Activated CD4-positive, alpha-beta T cell treated with anti-CD3 and anti-CD28 coated beads, Interleukin-2, Interleukin-4, amounts not matched to agents 100 ng/mL and 50 ng/mL, durations not matched to agents 16 hours and 8 hours (primary cell): Measurements from ENCODE around the gene SETD3.

Experiments
- DNase-seq: peaks from one replicate; pipeline ENCODE4 v3.0.0-alpha.2; 2020; ENCODE audit warnings: low spot score

Gene SETD3

GRCh38 chr14:99460793-99461192 is 19.9 kb downstream of the SETD3 start:
- no peak for DNase-seq

- no peak for DNase-seq
Measured at GRCh38 chr14:99459481-99460100, 21.1 kb downstream of the SETD3 start.

GRCh38 chr14:99454246-99454645 is 26.4 kb downstream of the SETD3 start:
- no peak for DNase-seq

GRCh38 chr14:99452968-99453367 is 27.7 kb downstream of the SETD3 start:
- no peak for DNase-seq

- DNase-seq = no peak
Measured at GRCh38 chr14:99451234-99451633, 29.4 kb downstream of the SETD3 start.

- no peak for DNase-seq
Measured at GRCh38 chr14:99450266-99450665, 30.4 kb downstream of the SETD3 start.

GRCh38 chr14:99447739-99448138 is 32.9 kb downstream of the SETD3 start:
- no peak for DNase-seq

GRCh38 chr14:99445931-99446330 is 34.7 kb downstream of the SETD3 start:
- no peak for DNase-seq

GRCh38 chr14:99441918-99442317 is 38.7 kb downstream of the SETD3 start:
- DNase-seq = no peak

GRCh38 chr14:99441157-99441870 is 39.3 kb downstream of the SETD3 start:
- no peak for DNase-seq

- no peak for DNase-seq
Measured at GRCh38 chr14:99440278-99440677, 40.4 kb downstream of the SETD3 start.

GRCh38 chr14:99437706-99438105 is 43.0 kb downstream of the SETD3 start:
- DNase-seq = no peak

- DNase-seq = peak; percentile 22
Measured at GRCh38 chr14:99436247-99437180, 44.1 kb downstream of the SETD3 start.

- no peak for DNase-seq
Measured at GRCh38 chr14:99435327-99435726, 45.3 kb downstream of the SETD3 start.

- DNase-seq = no peak
Measured at GRCh38 chr14:99432485-99432884, 48.2 kb downstream of the SETD3 start.

GRCh38 chr14:99431986-99432385 is 48.7 kb downstream of the SETD3 start:
- DNase-seq = no peak

GRCh38 chr14:99430491-99430890 is 50.2 kb downstream of the SETD3 start:
- DNase-seq = peak; percentile 8

GRCh38 chr14:99427632-99428300 is 52.9 kb downstream of the SETD3 start:
- DNase-seq = no peak

- DNase-seq = no peak
Measured at GRCh38 chr14:99426813-99427346, 53.8 kb downstream of the SETD3 start.

GRCh38 chr14:99426265-99426664 is 54.4 kb downstream of the SETD3 start:
- DNase-seq = no peak

- no peak for DNase-seq
Measured at GRCh38 chr14:99425272-99425681, 55.4 kb downstream of the SETD3 start.

- DNase-seq = no peak
Measured at GRCh38 chr14:99424306-99424877, 56.3 kb downstream of the SETD3 start.
